OCI-LY1 (cell line): Measurements from ENCODE around the gene CDC42.
A peak's percentile ranks its signal among the peaks of the same experiment; 100 is the strongest.

Source experiments
- H2AFZ ChIP-seq: fragments of 200-600 bp; sonication (generic), shearing (Covaris generic); 2 replicates; pipeline ENCODE4 v1.6.0; 2014; ENCODE audit warnings: antibody characterized with exemption, mild to moderate bottlenecking, low read length
- H3F3A ChIP-seq: fragments of 200-600 bp; sonication (generic), shearing (Covaris generic); 2 replicates; pipeline ENCODE4 v1.6.0; 2014; ENCODE audit warnings: mild to moderate bottlenecking, antibody characterized with exemption, low read length, moderate library complexity; ENCODE audit not compliant: insufficient read depth
- H3K27ac ChIP-seq: fragments of 200-600 bp; sonication (generic); 2 replicates; pipeline ENCODE4 v1.5.1; 2014; ENCODE audit warnings: low read length, mixed run types, mild to moderate bottlenecking, low read depth; ENCODE audit not compliant: poor library complexity, severe bottlenecking
- H3K27me3 ChIP-seq: fragments of 200-600 bp; sonication (generic); 2 replicates; pipeline ENCODE4 v1.6.0; 2014; ENCODE audit warnings: antibody characterized with exemption, mild to moderate bottlenecking, low read length, moderate library complexity; ENCODE audit not compliant: insufficient read depth
- H3K36me3 ChIP-seq: fragments of 200-600 bp; sonication (generic); 2 replicates; pipeline ENCODE4 v1.6.1; 2014; ENCODE audit warnings: mild to moderate bottlenecking, antibody characterized with exemption, low read length, moderate library complexity, mixed read lengths; ENCODE audit not compliant: insufficient read depth
- H3K4me1 ChIP-seq: fragments of 200-600 bp; sonication (generic); 2 replicates; pipeline ENCODE4 v1.5.1; 2014; ENCODE audit warnings: mild to moderate bottlenecking, low read length, moderate library complexity; ENCODE audit not compliant: insufficient read depth, severe bottlenecking
- H3K4me2 ChIP-seq: fragments of 200-600 bp; sonication (generic), shearing (Covaris generic); 2 replicates; pipeline ENCODE4 v1.6.1; 2014; ENCODE audit warnings: low read length
- H3K4me3 ChIP-seq: fragments of 200-600 bp; sonication (generic); 2 replicates; pipeline ENCODE4 v1.5.1; 2014; ENCODE audit warnings: low read length, low read depth, mild to moderate bottlenecking, mixed read lengths; ENCODE audit not compliant: poor library complexity, severe bottlenecking
- H3K79me2 ChIP-seq: fragments of 200-600 bp; shearing (Covaris generic); 2 replicates; pipeline ENCODE4 v1.6.1; 2016; ENCODE audit warnings: mixed run types, low read length, mixed read lengths; ENCODE audit not compliant: insufficient read depth
- H3K9ac ChIP-seq: fragments of 200-600 bp; sonication (generic), shearing (Covaris generic); 2 replicates; pipeline ENCODE4 v1.6.1; 2014; ENCODE audit warnings: mild to moderate bottlenecking, low read length, mixed read lengths
- H3K9me2 ChIP-seq: fragments of 200-600 bp; sonication (generic), shearing (Covaris generic); 2 replicates; pipeline ENCODE4 v1.6.1; 2014; ENCODE audit warnings: low read depth, mild to moderate bottlenecking, low read length, mixed read lengths
- H3K9me3 ChIP-seq: fragments of 200-600 bp; shearing (Covaris generic); 2 replicates; pipeline ENCODE4 v1.6.1; 2014; ENCODE audit warnings: low read length, mixed read lengths
- H4K20me1 ChIP-seq: fragments of 200-600 bp; sonication (generic), shearing (Covaris generic); 2 replicates; pipeline ENCODE4 v1.6.0; 2016; ENCODE audit warnings: mild to moderate bottlenecking, low read length; ENCODE audit not compliant: insufficient read depth
- CTCF ChIP-seq: fragments of 200-600 bp; sonication (generic), shearing (Covaris generic); IDR thresholded peaks from 2 replicates; pipeline ENCODE4 v1.5.1; 2017; ENCODE audit warnings: mild to moderate bottlenecking, antibody characterized with exemption, low read length, moderate library complexity, mixed read lengths
- EZH2 ChIP-seq: fragments of 200-600 bp; sonication (generic), shearing (Covaris generic); IDR thresholded peaks from 2 replicates; pipeline ENCODE4 v1.8.0; 2017; ENCODE audit warnings: borderline replicate concordance, mixed run types, mild to moderate bottlenecking, antibody characterized with exemption, low read length, moderate library complexity, mixed read lengths

The CDC42 gene

GRCh38 chr1:22048351-22049192, 3.9 kb upstream of the CDC42 start:
- no peak overlapping the region; the same call in 1 of the 2 replicates for H3K4me2 ChIP-seq
- no peak overlapping the region for H3K9ac ChIP-seq
- TF ChIP-seq CTCF (no peak), EZH2 (no peak)
- H3K27me3 ChIP-seq, result no peaks in the 10 kb centered on the region
- H3K27ac ChIP-seq, result no peak overlapping the region
- peaks cover 3% of the 10 kb centered on the region; the same call in 1 of the 2 replicates for H3F3A ChIP-seq
- H3K79me2 ChIP-seq, result peaks cover 4% of the 10 kb centered on the region
- no peak overlapping the region for H3K4me3 ChIP-seq
- no peaks in the 10 kb centered on the region for H3K9me3 ChIP-seq
- H3K36me3 ChIP-seq, result no peaks in the 10 kb centered on the region
- H2AFZ ChIP-seq, result no peak overlapping the region
- peaks cover 15% of the 10 kb centered on the region for H3K4me1 ChIP-seq
- no peaks in the 10 kb centered on the region for H3K9me2 ChIP-seq
- H4K20me1 ChIP-seq, result no peaks in the 10 kb centered on the region

DNA sequence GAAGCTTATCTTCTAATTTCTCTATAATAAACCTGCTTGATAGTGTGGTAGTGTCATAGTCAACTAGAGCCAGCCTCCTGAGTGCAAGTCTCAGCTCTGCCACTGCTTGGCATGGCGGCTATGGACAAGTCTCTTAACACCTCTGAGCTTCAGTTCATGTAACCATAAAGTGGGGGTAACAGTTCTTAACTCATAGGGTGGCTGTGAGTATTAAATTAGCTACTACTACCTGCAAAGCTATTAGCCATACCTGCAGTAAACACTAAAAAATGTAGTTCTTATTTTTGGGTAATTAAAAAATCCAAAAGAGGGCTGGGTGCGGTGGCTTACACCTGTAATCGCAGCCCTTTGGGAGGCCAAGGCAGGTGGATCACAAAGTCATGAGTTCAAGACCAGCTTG, 2.2 kb upstream of the CDC42 start:
- Histone ChIP-seq H3K79me2 (peaks cover 20% of the 10 kb centered on the region), H3K27me3 (no peaks in the 10 kb centered on the region), H4K20me1 (no peaks in the 10 kb centered on the region), H3K4me1 (peaks cover 29% of the 10 kb centered on the region), H3K9me2 (no peaks in the 10 kb centered on the region), H3K9ac (no peak overlapping the region), H3K27ac (no peak overlapping the region), H3K36me3 (peaks cover 11% of the 10 kb centered on the region; the same call in 1 of the 2 replicates), H3K4me2 (no peak overlapping the region), H2AFZ (no peak overlapping the region), H3K9me3 (no peaks in the 10 kb centered on the region), H3F3A (peaks cover 3% of the 10 kb centered on the region; the same call in 1 of the 2 replicates), H3K4me3 (no peak overlapping the region)
- TF ChIP-seq EZH2 (no peak), CTCF (no peak)

- Histone ChIP-seq H3K4me3 (peak overlapping the region; percentile 93), H3K9me2 (no peaks in the 10 kb centered on the region), H3K9ac (no peak overlapping the region; the same call in 1 of the 2 replicates), H3K79me2 (peaks cover 33% of the 10 kb centered on the region), H3K36me3 (peaks cover 22% of the 10 kb centered on the region; the same call in 1 of the 2 replicates), H3F3A (peaks cover 3% of the 10 kb centered on the region; the same call in 1 of the 2 replicates), H3K4me1 (peaks cover 42% of the 10 kb centered on the region), H3K27me3 (no peaks in the 10 kb centered on the region), H4K20me1 (no peaks in the 10 kb centered on the region), H3K4me2 (peak overlapping the region; percentile 62; the same call in 1 of the 2 replicates), H2AFZ (no peak overlapping the region), H3K27ac (no peak overlapping the region), H3K9me3 (no peaks in the 10 kb centered on the region)
- TF ChIP-seq EZH2, result no peak
- TF ChIP-seq CTCF, result no peak
Measured at GRCh38 chr1:22051607-22052114, 848 bp upstream of the CDC42 start.
